HG02884 (cell line): ENCODE results near the gene DLGAP4.
"Not testable (repeated sequence)": the region's sequence is repeated elsewhere in the genome, so short reads cannot be mapped to it uniquely, and the experiment has no call there.

ENCODE experiments used
- ATAC-seq: cut with Tn5 transposase; IDR thresholded peaks from one replicate; pipeline ENCODE4 v1.9.1; 2021; ENCODE audit warnings: mild to moderate bottlenecking, moderate library complexity; ENCODE audit not compliant: unreplicated experiment

The DLGAP4 gene

GRCh38 chr20:36466089-36466488 lies 159.9 kb downstream of the DLGAP4 start:
- no peak for ATAC-seq

- ATAC-seq = no peak
Measured at GRCh38 chr20:36467076-36467999, 161.2 kb downstream of the DLGAP4 start.

GRCh38 chr20:36468149-36469000 lies 162.2 kb downstream of the DLGAP4 start:
- ATAC-seq = no peak

GRCh38 chr20:36469973-36470372 lies 163.8 kb downstream of the DLGAP4 start:
- ATAC-seq = no peak

DNA sequence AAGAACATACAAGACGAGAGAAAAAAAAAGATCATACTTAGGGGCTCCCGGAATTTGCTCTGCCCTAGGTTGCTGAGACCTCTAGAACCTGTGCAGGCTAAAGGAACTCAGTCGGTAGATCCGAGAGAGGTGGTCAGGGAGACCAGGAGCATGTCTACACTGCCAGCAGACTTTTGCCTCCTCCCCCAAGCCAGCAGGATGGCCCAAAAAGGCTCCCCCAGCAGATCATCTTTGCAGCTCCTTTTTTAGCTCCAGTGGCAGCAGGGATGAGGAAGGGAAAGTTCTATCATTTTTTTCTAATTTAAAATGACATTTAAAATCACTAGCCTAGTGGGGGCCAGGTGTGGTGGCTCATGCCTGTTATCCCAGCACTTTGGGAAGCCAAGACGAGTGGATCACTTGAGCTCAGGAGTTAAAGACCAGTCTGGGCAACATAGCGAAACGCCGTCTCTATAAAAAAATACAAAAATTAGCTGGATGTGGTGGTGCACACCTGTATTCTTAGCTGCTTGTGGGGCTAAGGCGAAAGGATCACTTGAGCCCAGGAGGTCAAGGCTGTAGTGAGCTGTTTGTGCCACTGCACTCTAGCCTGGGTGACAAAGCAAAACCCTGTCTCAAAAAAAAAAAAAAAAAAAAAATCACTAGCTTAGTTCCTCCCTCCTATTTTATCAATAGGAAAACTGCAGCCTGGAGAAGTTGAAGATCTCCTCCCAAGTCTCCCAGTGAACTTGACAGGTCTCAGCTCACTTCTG lies 165.9 kb downstream of the DLGAP4 start:
- no peak for ATAC-seq

DNA sequence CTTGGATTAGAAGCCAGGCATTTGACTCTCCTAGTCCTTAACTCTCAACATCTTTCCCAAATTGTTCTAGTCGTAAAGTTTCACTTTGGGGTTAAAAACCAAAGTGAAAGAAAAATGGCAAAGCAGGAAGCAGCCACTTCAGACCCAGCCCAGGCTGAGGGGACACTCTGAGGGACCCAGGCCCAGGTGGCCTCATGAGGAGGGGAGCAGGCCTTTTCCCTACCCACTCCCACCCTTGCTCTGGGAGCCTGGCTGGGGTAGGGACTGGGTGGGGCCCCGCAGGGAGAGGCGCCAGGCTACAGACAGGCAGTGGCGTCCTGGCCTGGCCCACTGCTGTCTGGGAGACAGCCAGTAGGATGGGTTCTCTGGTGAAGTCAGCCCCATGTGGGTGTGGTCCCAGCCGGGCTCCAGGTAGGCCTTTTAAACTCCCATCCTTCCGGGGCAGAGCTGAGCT lies 166.5 kb downstream of the DLGAP4 start:
- no peak for ATAC-seq

DNA sequence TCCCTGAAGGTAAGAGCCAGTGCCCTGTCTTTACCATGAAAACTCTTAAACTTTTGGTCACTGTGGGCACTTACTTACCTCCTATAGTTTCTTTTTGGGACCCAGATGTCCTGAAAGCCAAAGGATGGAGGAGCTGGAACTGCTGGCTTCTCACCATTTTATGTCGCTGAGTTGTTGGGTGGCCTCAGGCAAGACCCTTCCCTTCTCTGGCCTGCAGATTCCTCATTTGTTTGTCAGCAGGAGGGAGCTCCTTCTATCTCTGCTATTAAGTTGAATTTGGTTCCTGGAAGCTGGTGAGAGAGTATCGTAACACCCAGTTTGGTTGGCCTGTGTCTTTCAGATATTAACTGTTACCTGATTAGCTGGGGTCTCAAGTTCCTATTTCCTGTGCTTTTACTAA lies 167.0 kb downstream of the DLGAP4 start:
- ATAC-seq = no peak

GRCh38 chr20:36474563-36474962 lies 168.4 kb downstream of the DLGAP4 start:
- no peak for ATAC-seq

DNA sequence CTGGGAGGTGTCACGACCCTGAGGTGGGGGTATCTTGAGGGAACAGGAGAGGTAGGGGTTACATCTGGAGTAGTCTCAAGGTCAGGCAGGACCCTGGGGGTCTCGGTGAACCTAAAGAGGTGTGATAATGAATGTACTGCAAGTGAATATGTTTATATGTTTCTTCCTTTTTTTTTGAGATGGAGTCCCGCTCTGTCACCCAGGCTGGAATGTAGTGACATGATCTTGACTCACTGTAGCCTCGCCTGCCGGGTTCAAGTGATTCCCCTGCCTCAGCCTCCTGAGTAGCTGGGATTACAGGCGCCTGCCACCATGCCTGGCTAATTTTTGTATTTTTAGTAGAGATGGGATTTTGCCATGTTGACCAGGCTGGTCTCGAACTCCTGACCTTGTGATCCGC lies 168.9 kb downstream of the DLGAP4 start:
- ATAC-seq = not testable (repeated sequence)

DNA sequence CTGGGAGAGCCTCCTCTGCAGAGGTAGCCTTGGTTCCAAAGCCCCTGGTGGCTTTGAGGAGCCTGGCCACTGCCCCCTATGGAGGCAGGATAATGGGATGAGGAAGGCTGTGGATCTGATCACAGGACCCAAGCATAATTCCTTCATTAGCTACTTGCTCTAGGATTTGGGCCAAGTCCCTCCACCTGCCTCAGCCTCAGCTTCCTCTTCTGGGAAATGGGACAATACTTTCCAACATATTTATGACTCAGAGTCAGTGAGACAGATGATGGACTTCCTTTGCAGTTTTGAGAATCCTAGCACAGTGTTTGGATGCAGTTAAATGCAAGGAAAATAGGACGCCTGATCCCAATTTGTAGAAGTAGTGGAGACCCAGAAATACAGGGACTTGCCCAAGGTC lies 171.3 kb downstream of the DLGAP4 start:
- ATAC-seq = no peak

- no peak for ATAC-seq
Measured at GRCh38 chr20:36478137-36478905, 172.2 kb downstream of the DLGAP4 start.

GRCh38 chr20:36479938-36480337 lies 173.8 kb downstream of the DLGAP4 start:
- no peak for ATAC-seq

DNA sequence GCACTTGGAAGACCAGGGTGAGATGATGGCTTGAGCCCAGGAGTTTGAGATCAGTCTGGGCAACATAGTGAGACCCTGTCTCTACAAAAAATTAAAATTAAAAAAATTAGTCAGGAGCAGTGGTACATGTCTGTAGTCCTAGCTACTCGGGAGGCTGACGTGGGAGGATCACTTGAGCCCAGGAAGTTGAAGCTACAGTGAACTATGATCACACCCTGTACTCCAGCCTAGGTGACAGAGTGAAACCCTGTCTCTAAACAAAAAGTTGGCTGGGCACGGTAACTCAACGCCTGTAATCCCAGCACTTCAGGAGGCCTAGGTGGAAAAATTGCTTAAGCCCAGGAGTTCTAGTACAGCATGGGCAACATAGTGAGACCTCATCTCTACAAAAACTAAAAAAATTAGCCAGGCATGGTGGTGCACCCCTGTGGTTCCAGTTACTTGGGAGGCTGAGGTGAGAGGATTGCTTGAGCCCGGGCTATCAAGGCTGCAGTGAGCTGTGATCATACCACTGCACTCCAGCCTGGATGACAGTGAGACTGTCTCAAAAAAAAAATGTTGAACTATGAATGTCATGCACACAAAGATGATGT lies 174.4 kb downstream of the DLGAP4 start:
- no peak for ATAC-seq

DNA sequence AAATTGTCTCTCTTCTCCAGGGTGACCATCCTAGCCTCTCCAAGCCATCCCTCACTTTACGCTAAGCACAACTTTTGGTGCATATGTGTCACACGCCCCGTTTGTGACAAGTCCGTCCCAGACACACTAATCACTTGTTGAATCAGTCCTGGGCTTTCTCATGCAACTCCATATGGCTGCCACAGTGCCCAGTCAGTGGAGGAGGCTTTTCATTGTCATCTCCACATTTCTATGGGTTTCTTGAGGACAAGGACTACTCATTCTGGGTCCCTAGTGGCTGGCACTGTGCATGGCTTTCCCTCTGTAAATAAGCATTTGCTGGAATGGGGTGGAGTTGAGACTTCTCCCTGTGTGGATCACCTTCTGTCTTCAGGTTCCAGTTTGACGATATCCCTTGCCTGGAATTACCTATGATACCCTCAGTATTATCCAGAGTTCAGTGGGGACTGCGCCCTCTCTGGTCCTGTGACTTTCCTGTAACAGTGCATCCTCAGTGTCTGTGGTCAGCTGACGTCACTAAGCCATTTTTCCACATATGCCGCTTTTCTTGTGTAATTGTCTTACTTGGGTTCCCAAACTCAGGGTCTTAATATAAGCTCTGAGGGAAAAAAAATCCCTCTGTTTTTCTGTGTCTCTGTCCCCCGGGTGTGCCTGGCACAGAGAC lies 175.4 kb downstream of the DLGAP4 start:
- ATAC-seq = no peak

DNA sequence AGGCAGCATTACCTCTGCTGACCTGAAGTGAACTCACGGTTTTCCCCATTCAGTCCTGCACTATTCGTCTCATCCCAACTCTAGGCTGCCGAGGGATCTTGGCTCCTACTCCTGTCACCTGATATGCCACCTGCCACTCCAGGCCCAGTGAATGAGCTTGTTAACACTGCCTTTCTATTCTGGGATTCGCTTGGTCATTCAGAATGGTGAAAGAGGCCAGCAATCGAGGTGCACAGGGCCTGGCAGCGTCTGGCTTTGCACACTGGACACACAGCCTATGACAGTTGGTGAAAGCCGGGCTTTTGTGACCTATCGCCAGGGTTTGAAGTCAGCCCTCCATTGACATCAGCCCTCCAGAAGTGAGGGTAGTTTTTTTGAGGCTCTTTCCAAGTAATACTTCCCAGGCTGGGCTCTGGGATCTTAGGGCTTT lies 175.9 kb downstream of the DLGAP4 start:
- no peak for ATAC-seq

GRCh38 chr20:36483209-36483918 lies 177.2 kb downstream of the DLGAP4 start:
- no peak for ATAC-seq

DNA sequence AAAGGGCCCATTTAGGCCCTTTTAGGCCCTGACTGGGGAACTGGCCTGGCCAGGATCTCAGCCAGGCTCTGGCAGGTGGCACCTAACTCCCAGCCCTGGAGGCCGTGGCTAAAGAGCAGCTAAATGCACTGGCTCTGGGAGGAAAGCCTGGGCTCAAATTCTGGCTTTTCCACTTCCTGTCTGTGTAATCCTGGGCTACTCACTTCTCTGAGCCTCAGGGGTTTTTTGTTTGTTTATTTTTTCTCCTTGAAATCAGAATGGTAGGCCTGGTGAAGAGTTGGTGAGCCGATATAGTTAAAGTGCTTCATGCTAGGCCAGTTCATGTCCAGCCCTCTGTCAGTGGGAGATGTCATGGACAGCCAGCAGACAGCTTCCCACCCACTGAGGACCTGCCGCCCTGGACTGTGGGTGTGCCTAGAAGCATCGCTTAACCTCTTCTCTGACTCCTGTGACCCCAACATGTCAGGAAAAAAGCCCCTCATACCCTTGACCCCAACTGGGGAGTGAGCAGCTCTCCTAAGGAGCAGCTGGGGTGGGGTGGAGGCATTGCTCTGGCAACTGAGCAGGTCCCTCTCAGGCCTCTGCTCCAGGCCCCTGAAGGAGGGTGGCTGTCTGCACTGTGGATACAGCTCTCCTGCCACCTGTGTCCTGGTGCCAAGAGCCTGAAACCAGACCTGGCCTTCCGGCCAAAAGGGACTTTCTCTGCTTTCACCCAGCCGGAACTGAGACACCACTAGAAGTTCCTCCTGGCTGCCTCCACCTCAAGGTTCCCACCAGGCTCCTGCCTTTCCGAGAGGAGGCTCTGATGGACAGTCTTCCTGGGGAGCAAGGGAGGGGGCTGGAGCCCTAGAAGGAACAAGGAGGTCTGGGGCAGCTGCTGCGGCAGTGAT lies 178.0 kb downstream of the DLGAP4 start:
- ATAC-seq = no peak

- no peak for ATAC-seq
Measured at GRCh38 chr20:36485286-36485685, 179.1 kb downstream of the DLGAP4 start.
